Activated naive CD4-positive, alpha-beta T cell treated with anti-CD3 and anti-CD28 coated beads, Interleukin-2, amount 50 U/mL, for 16 hours (primary cell): ENCODE results near the gene TAGLN2.
A peak's percentile ranks its signal among the peaks of the same experiment; 100 is the strongest.

Experiments
- DNase-seq: peaks from one replicate; pipeline ENCODE4 v3.0.0-alpha.2; 2020

TAGLN2 gene

GRCh38 chr1:159924791-159925718 lies at the start of gene TAGLN2:
Gene TAGLN2, minus strand, starts transcription at chr1:159925507. Its CDS starts 4,998 bp downstream, at chr1:159920509.
- peak; percentile 91 for DNase-seq

GRCh38 chr1:159974350-159974965 lies 49.2 kb upstream of the TAGLN2 start:
- no peak for DNase-seq

- DNase-seq = no peak
These were observed 48.1 kb upstream of the TAGLN2 start for GRCh38 chr1:159973350-159973940.

- no peak for DNase-seq
These were observed 47.3 kb upstream of the TAGLN2 start for GRCh38 chr1:159972443-159973205.

GRCh38 chr1:159970932-159971342 lies 45.6 kb upstream of the TAGLN2 start:
- DNase-seq = no peak

GRCh38 chr1:159968901-159969300 lies 43.6 kb upstream of the TAGLN2 start:
- DNase-seq = no peak

GRCh38 chr1:159965263-159965662 lies 40.0 kb upstream of the TAGLN2 start:
- no peak for DNase-seq

GRCh38 chr1:159964144-159964543 lies 38.8 kb upstream of the TAGLN2 start:
- DNase-seq = no peak

- no peak for DNase-seq
These were observed 36.9 kb upstream of the TAGLN2 start for GRCh38 chr1:159962176-159962575.

GRCh38 chr1:159961636-159962035 lies 36.3 kb upstream of the TAGLN2 start:
- DNase-seq = no peak

GRCh38 chr1:159960721-159961381 lies 35.5 kb upstream of the TAGLN2 start:
- no peak for DNase-seq

GRCh38 chr1:159959451-159959850 lies 34.1 kb upstream of the TAGLN2 start:
- no peak for DNase-seq

- DNase-seq = no peak
These were observed 33.5 kb upstream of the TAGLN2 start for GRCh38 chr1:159958719-159959380.

GRCh38 chr1:159957824-159958268 lies 32.5 kb upstream of the TAGLN2 start:
- DNase-seq = no peak

GRCh38 chr1:159955456-159955855 lies 30.1 kb upstream of the TAGLN2 start:
- DNase-seq = no peak

GRCh38 chr1:159953536-159954515 lies 28.5 kb upstream of the TAGLN2 start, which contains the start of gene SLAMF9:
Gene SLAMF9, minus strand, starts transcription at chr1:159954237. Its CDS starts 100 bp downstream, at chr1:159954137.
- no peak for DNase-seq

GRCh38 chr1:159952932-159953331 lies 27.6 kb upstream of the TAGLN2 start:
- no peak for DNase-seq

GRCh38 chr1:159951551-159951950 lies 26.2 kb upstream of the TAGLN2 start:
- no peak for DNase-seq

GRCh38 chr1:159951016-159951415 lies 25.7 kb upstream of the TAGLN2 start:
- no peak for DNase-seq

GRCh38 chr1:159949981-159950381 lies 24.7 kb upstream of the TAGLN2 start:
- no peak for DNase-seq
